Thymus (tissue), 11 donors: Measurements from ENCODE around the gene WNT9A. TPM values are rescaled to one million over a fixed set of nuclear protein-coding genes. Genes with fewer than 3 reads are reported as not detected.

Experiments used
- DNase-seq, 9 donors: peaks; one replicate each; pipeline ENCODE4 v3.0.0-alpha.2; 2013; ENCODE audit warnings: low spot score in 9 of 9, low read depth in 6 of 9, missing footprints in 1 of 9
- H3K27ac ChIP-seq, 2 donors: one replicate each; pipeline ENCODE4 v1.5.1; 2013; ENCODE audit warnings: control low read depth in 1 of 2, low read depth in 1 of 2, low read length in 1 of 2, mild to moderate bottlenecking in 1 of 2, moderate library complexity in 1 of 2
- H3K27me3 ChIP-seq, 2 donors: one replicate each; pipeline ENCODE4 v1.5.1; 2013; ENCODE audit warnings: low read length in 1 of 2; ENCODE audit not compliant: control insufficient read depth in 2 of 2, insufficient read depth in 1 of 2
- H3K36me3 ChIP-seq, 2 donors: one replicate each; pipeline ENCODE4 v1.5.1; 2013; ENCODE audit warnings: low read length in 1 of 2, mild to moderate bottlenecking in 1 of 2, moderate library complexity in 1 of 2; ENCODE audit not compliant: control insufficient read depth in 2 of 2, insufficient read depth in 2 of 2
- H3K4me1 ChIP-seq, 2 donors: one replicate each; pipeline ENCODE4 v1.5.1; 2013; ENCODE audit warnings: low read length in 2 of 2; ENCODE audit not compliant: control insufficient read depth in 2 of 2, insufficient read depth in 2 of 2
- H3K4me3 ChIP-seq, 2 donors: one replicate each; pipeline ENCODE4 v1.5.1; 2013; ENCODE audit warnings: low read length in 2 of 2, control low read depth in 1 of 2, mild to moderate bottlenecking in 1 of 2
- H3K9me3 ChIP-seq, 2 donors: one replicate each; pipeline ENCODE4 v1.5.1; 2013; ENCODE audit warnings: low read length in 1 of 2, mild to moderate bottlenecking in 1 of 2; ENCODE audit not compliant: control insufficient read depth in 2 of 2, insufficient read depth in 1 of 2
- WGBS: extraction: QIAGEN DNeasy Blood & Tissue Kit; methylation state at CpG from one replicate; pipeline ENCODE4 v1.1.7; 2013; 5-methylcytosine and 5-hydroxymethylcytosine counted together
- polyA plus RNA-seq: library from polyadenylated mRNA; stranded (reverse); fragments of 200-250 nt; gene quantifications from one replicate; pipeline ENCODE4 v1.2.3, GENCODE V29; 2013
- total RNA-seq: library from RNA; stranded (reverse); fragments of 120-200 nt; gene quantifications from one replicate; pipeline ENCODE4 v1.2.4, GENCODE V29; 2013
- donor health status: healthy.

Gene WNT9A
- total and polyA plus RNA-seq, 2 donors, result 0.24 to 2.9 TPM

DNA sequence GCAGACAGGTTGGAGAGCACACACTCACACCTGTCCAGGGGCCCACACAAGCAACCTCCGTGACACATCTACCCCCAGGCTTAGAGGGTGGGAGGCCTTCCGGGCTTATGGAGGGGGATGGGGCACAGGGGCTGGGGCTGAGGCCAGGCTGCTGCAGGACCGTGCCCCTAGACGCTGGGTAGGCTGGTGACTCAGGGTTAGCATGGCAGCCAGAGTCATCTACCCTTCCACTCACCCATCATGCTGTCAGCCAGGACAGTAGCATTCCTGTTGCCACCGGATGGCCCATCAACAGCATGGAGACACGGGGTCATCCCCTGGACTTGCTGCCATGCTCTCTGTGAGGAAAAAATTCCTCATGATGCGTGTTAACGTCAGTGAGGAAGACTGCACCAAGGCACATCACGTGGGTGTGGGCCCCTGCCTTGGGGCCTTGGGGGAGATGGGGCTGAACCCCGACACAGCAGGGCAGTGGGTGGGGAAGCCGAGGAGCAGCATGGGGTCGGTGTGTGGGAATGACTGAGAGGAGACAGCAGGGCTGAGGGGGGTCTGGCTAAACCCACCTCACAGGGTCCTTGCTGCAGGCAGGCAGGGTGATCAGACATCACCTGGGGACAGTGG lies 52.8 kb downstream of the WNT9A start:
- no peaks in the 10 kb centered on the region for H3K27me3 ChIP-seq
- H3K9me3 ChIP-seq, result no peaks in the 10 kb centered on the region
- no peak overlapping the region for H3K27ac ChIP-seq
- no peak for DNase-seq
- 96% methylated on average over 12 of the region's 12 CpGs for WGBS
- H3K4me1 ChIP-seq, result no peaks in the 10 kb centered on the region
- no peaks in the 10 kb centered on the region for H3K36me3 ChIP-seq
- H3K4me3 ChIP-seq, result no peak overlapping the region

DNA sequence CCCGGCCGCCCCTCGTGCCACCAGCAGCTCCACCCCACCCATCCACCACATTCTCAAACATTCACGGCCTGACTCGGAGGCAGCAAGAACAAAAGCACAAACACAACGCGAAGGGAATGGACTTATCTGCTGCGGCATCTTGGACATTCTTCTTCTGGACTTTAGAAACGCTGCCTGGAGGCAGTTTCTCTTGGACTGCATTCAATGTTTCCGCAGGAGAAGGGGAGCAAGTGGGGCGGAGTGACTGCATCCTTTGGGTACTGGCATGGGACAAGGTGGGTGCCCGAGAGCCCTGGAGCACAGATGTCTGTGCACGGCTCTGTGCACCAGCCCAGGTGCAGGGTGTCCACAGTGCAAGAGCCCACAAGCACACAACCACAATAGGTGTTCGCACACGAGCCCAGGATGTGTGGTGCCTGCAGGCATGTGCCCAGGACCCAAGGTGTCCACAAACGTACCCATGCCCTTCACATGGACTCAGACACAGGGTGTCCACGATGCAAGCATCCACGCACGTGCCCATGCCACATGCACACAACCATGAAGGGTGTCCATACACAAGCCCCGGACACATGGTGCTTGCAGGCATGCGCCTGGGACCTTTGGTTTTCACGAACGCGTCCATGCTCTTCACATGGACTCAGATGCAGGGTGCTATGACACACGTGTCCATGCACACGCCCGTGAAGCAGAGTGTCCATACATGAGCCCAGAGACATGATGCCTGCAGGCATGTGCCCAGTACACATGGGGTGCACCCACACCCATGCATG lies 53.6 kb downstream of the WNT9A start:
- Histone ChIP-seq H3K4me1 (no peaks in the 10 kb centered on the region), H3K4me3 (no peak overlapping the region), H3K36me3 (no peaks in the 10 kb centered on the region), H3K27ac (no peak overlapping the region), H3K27me3 (peaks cover 0 to 4% of the 10 kb centered on the region in 2 donors), H3K9me3 (no peaks in the 10 kb centered on the region)
- no peak for DNase-seq
- WGBS, result 93% methylated on average over 27 of the region's 27 CpGs

DNA sequence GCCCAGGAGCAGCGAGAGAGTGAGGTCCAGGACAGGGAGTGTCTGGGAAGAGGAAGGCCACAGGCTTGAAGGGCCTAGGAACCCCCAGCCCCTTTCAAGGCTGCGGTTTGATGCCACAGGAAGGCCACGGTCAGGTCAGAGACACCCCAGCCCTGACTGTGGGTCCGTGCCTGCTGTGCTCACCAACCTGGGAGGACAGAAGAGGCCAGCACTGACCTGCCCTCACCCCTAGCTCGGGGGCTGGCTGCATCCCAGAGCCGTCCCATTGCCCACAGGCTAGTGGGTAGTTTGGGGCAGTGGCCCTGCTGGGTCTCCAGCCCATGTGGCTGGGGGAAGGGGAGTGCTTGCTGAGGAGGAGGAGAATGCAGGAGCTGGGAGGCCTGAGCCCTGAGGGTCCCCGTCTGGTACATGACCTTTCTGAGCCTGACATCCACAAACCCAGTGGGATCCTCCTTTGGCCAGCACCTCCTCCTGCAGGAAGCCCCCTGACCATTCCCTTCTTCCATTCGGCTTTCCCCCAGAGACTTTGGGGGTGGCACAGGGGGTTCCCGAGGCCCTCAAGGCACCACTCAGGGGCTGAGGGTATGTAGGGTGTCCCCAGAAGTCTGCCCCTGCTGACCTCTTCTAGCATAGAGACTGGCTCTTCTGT lies 54.3 kb downstream of the WNT9A start:
- H3K36me3 ChIP-seq, result no peaks in the 10 kb centered on the region
- WGBS, result 95% methylated on average over 9 of the region's 9 CpGs
- DNase-seq, result no peak
- no peak overlapping the region for H3K27ac ChIP-seq
- H3K9me3 ChIP-seq, result no peaks in the 10 kb centered on the region
- H3K27me3 ChIP-seq, result peaks cover 0 to 11% of the 10 kb centered on the region in 2 donors
- H3K4me1 ChIP-seq, result no peaks in the 10 kb centered on the region
- H3K4me3 ChIP-seq, result no peak overlapping the region

DNA sequence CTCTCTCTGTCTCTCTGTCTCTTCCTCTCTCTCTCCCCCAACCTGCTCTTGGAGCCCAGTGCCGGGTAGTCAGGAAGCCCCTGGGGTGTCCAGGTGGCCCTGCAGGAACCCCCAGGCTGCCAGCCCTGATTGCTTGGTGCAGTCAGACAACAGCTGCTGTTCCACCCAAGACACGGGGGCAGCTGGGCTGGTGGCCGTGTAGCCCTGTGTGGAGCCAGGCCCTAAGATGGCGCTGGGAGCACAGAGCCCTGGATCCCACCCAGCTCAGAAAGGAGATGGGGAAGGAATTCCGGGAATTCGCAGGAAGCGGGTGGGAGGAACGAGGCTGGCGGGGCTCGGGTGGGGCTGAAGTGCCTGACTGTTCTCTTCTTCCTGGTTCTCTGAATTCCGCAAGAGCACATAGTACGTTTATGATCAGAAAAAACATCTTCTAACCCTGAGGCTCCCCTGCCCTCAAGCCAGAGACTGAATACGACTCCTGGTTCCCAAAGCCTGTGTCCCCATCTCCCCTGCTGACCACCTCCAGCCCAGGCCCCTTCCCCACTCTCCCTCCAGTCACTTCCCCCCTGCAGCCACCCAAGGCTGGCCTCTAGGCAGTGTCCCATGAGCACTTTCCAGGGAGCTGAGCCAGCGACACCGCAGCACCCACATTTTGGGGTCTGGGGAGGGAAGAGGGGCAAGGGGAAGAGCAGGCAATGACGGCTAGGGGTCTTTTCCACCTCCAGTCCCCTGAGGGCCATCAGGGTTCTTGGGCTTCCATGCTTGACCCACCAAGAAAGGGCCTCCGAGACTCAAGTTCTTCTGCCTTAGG lies 55.0 kb downstream of the WNT9A start:
- Histone ChIP-seq H3K9me3 (no peaks in the 10 kb centered on the region), H3K4me3 (no peak overlapping the region), H3K36me3 (no peaks in the 10 kb centered on the region), H3K27ac (no peak overlapping the region), H3K27me3 (peaks cover 0 to 18% of the 10 kb centered on the region in 2 donors), H3K4me1 (peaks cover 3 to 4% of the 10 kb centered on the region in 2 donors)
- WGBS, result 89% methylated on average over 17 of the region's 17 CpGs
- no peak for DNase-seq

DNA sequence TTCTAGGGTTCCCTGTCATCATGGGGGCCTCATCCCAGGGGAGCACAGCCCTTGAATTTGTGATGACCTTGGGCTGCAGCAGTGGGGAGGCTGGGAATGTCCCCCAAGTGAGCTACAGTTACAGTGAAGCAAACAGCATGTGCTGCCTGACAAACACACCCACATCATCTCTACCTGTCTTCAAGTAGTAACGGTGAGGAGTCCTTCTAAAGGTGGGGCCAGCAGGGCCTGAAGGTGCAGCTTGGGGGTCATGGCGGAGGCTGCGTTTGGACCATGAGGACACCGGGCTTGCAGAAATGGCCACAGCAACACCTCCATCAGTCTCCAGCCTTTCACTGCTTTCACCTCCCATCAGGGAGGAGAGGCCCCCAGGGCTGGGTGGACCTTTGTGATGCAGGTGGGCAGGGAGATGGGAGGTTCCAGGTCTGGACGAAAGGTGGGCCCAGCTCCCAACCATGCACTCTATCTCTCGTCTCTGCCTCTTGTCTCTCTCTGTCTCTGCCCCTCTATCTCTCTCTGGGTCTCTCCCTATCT lies 55.7 kb downstream of the WNT9A start:
- 87% methylated on average over 6 of the region's 6 CpGs for WGBS
- no peak overlapping the region for H3K4me3 ChIP-seq
- H3K27ac ChIP-seq, result no peak overlapping the region
- peaks cover 4 to 11% of the 10 kb centered on the region in 2 donors for H3K4me1 ChIP-seq
- H3K9me3 ChIP-seq, result no peaks in the 10 kb centered on the region
- H3K36me3 ChIP-seq, result no peaks in the 10 kb centered on the region
- DNase-seq, result no peak
- peaks cover 0 to 25% of the 10 kb centered on the region in 2 donors for H3K27me3 ChIP-seq

DNA sequence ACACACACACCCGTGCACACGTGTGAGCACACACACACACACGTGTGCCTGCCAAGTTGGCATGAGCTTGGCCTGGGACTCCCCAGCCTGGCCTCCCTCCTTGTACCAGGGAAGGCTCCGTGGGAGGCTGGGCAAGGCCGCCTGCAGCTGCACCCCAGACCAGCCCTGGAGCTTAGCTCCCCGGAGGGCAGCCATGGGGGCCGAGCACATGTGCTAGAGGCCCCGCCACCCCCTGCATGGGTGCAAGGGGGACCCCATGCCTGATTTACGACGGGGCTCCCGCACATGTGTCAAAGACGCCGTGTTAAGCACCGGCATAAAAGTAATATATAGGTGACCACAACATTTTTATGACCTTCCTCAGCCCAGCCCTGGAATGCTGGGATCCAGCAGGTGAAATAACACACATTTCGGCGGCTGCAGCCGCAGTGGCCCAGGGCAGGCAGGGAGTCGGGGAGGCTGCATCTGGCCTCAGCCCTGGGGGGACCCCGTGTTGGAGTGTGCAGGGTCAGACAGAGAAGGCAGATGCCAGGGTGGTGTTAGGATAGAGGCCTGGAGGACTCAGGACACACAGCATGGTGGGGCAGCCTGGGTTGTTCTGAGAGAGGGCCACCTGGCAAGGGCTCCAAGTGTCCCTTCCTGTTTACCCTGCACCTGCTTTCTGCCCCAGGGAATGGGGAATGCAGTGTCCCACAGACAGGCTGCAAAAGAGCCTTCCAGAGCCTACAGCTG lies 56.3 kb downstream of the WNT9A start:
- Histone ChIP-seq H3K27ac (no peak overlapping the region), H3K9me3 (no peaks in the 10 kb centered on the region), H3K27me3 (peaks cover under 1 to 31% of the 10 kb centered on the region in 2 donors), H3K36me3 (no peaks in the 10 kb centered on the region), H3K4me1 (peaks cover 4 to 17% of the 10 kb centered on the region in 2 donors), H3K4me3 (no peak overlapping the region)
- WGBS, result 91% methylated on average over 19 of the region's 19 CpGs
- DNase-seq, result no peak

DNA sequence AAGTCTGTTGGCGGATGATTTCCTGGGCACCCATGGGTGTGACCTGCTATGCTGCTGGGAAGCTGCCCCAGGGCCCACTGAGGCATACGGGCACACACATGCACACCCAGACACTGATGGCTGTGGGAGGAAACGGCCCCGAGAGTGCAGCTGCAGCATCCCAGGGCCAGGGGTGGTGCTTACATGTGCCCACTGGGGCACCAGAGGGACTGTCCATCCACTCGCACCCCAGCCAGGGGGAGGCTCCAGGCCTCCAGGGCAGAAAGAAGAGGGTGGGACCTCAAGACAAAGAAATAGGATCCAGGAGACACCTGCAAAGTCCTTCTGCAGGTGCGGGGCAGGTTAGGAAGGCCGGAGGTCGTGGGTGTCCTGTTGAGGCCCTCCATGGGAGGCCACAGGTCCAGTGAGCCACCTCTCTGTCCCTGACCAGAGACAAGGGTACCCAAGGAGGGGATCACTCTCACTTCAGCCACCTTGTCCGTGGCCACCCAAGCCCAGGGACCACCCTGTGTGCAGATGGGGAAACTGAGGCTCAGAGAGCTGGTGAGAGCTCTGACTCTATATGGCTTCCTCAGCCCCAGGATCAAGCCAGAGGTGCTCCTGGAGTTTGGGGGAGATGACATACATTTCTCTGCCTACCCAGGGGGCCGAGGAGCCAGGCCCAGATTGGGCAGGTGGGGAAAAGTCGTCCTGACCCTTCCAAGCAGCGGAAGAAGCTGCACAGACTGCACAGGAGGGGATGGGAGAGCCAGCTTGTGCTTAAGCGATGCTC lies 57.1 kb downstream of the WNT9A start:
- Histone ChIP-seq H3K27me3 (peaks cover 2 to 39% of the 10 kb centered on the region in 2 donors), H3K36me3 (no peaks in the 10 kb centered on the region), H3K27ac (no peak overlapping the region), H3K4me1 (peaks cover 7 to 25% of the 10 kb centered on the region in 2 donors), H3K9me3 (no peaks in the 10 kb centered on the region), H3K4me3 (no peak overlapping the region)
- DNase-seq, result no peak
- 94% methylated on average over 13 of the region's 13 CpGs for WGBS
